Tibial artery (tissue), 4 donors: ENCODE results near the gene GXYLT1.

Experiments
- DNase-seq, 2 donors: peaks; one replicate each; pipeline ENCODE4 v3.0.0-alpha.2; 2019
- H3K27ac ChIP-seq, 2 donors: fragments of 200-600 bp; sonication (generic) in 1 of 2; 1 replicate in 1 of 2; 2 replicates in 1 of 2; pipeline ENCODE4 v1.5.1; 2018 to 2019; ENCODE audit warnings: mild to moderate bottlenecking in 1 of 2
- H3K27me3 ChIP-seq, 2 donors: fragments of 200-600 bp; sonication (generic) in 1 of 2; one replicate each; pipeline versions ENCODE4 v1.5.1 to v1.6.0; 2016 to 2019
- H3K36me3 ChIP-seq, 3 donors: fragments of 200-600 bp; sonication (generic) in 2 of 3; one replicate each; pipeline ENCODE4 v1.5.1; 2016 to 2019; ENCODE audit warnings: mild to moderate bottlenecking in 2 of 3
- H3K4me1 ChIP-seq, 4 donors: fragments of 200-600 bp; sonication (generic) in 2 of 4; 1 replicate in 3 of 4; 2 replicates in 1 of 4; pipeline ENCODE4 v1.5.1; 2016 to 2019
- H3K4me3 ChIP-seq, 2 donors: fragments of 200-600 bp; sonication (generic) in 1 of 2; 1 replicate in 1 of 2; 2 replicates in 1 of 2; pipeline ENCODE4 v1.5.1; 2018 to 2019; ENCODE audit warnings: mild to moderate bottlenecking in 2 of 2
- H3K9me3 ChIP-seq, 3 donors: fragments of 200-600 bp; sonication (generic) in 1 of 3; one replicate each; pipeline ENCODE4 v1.5.1; 2016 to 2019
- intact Hi-C: fragments of 100-400 bp; cut with DNase I; formaldehyde crosslinking; loops from one replicate; pipeline ENCODE4 v1.15.0; 2023; ENCODE audit warnings: low total_unique reads
- TF ChIP-seq, protein P1 (sequence below), 2 experiments: fragments of 200-600 bp in 1 of 2; fragments of 450-650 bp in 1 of 2; IDR thresholded peaks; one replicate each; pipeline ENCODE4 v1.5.1; 2017 to 2019; ENCODE audit warnings: antibody characterized with exemption in 2 of 2, mild to moderate bottlenecking in 1 of 2, moderate library complexity in 1 of 2

The GXYLT1 gene

DNA sequence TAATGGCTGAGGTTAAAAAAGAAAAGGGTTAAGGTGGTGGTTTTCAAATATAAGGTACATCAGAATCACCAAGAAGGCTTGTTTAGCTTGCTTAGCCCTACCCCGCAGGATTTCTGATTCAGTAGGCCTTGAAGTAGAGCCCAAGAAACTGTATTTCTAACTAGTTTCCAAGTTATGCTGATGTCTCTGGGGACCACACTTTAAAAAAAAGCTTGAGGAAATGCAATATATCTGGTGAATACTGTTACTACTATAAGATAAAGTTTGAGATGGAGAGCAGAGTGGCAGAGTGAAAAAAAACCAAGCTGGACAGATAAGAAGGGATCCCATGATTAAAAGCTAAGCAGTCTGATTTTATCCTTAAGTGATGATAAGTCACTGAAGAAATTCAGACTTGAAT lies 18.3 kb upstream of the GXYLT1 start:
- TF ChIP-seq, protein P1, sequence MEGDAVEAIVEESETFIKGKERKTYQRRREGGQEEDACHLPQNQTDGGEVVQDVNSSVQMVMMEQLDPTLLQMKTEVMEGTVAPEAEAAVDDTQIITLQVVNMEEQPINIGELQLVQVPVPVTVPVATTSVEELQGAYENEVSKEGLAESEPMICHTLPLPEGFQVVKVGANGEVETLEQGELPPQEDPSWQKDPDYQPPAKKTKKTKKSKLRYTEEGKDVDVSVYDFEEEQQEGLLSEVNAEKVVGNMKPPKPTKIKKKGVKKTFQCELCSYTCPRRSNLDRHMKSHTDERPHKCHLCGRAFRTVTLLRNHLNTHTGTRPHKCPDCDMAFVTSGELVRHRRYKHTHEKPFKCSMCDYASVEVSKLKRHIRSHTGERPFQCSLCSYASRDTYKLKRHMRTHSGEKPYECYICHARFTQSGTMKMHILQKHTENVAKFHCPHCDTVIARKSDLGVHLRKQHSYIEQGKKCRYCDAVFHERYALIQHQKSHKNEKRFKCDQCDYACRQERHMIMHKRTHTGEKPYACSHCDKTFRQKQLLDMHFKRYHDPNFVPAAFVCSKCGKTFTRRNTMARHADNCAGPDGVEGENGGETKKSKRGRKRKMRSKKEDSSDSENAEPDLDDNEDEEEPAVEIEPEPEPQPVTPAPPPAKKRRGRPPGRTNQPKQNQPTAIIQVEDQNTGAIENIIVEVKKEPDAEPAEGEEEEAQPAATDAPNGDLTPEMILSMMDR (IDR thresholded peaks at IDR 0.05), result no peak
- Histone ChIP-seq H3K4me3 (no peak overlapping the region), H3K9me3 (no peaks in the 10 kb centered on the region), H3K4me1 (peaks cover 0 to 14% (median 4%) of the 10 kb centered on the region in 4 donors), H3K27me3 (no peaks in the 10 kb centered on the region), H3K36me3 (peaks cover 0 to 25% (median 13%) of the 10 kb centered on the region in 3 donors), H3K27ac (no peak overlapping the region)
- no peak for DNase-seq
- intact Hi-C loops, result no loop called here

DNA sequence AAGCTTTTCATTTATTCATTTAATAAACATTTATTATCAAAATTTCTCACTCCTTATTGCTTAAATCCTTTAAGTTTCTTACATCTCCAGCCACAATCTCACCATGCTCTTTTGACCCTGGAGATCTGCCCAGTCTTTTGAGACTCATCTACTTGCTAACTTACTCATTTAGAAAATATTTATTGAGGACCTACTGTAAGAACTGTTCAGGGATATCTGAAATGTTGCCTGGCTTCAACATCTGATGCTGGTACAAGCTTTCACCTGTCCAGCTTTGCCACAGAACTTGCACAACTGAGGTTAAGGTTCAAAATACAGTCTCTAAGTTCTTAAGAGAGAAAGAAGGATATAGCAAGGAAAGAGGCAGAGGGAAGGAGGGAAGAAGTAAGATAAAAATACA lies 17.5 kb upstream of the GXYLT1 start:
- Histone ChIP-seq H3K9me3 (no peaks in the 10 kb centered on the region), H3K27ac (no peak overlapping the region), H3K36me3 (peaks cover 0 to 28% (median 13%) of the 10 kb centered on the region in 3 donors), H3K27me3 (no peaks in the 10 kb centered on the region), H3K4me1 (peaks cover 0 to 14% (median 4%) of the 10 kb centered on the region in 4 donors), H3K4me3 (no peak overlapping the region)
- intact Hi-C loops, result no loop called here
- TF ChIP-seq, protein P1 (IDR thresholded peaks at IDR 0.05), result no peak
- DNase-seq, result no peak

GRCh38 chr12:42161529-42161928 lies 16.9 kb upstream of the GXYLT1 start:
- TF ChIP-seq, protein P1 (IDR thresholded peaks at IDR 0.05), result no peak
- DNase-seq, result no peak
- Histone ChIP-seq H3K4me3 (no peak overlapping the region), H3K27ac (no peak overlapping the region), H3K4me1 (peaks cover 0 to 14% (median 4%) of the 10 kb centered on the region in 4 donors), H3K36me3 (peaks cover 0 to 28% (median 13%) of the 10 kb centered on the region in 3 donors), H3K9me3 (no peaks in the 10 kb centered on the region), H3K27me3 (no peaks in the 10 kb centered on the region)
- intact Hi-C loops, result no loop called here

GRCh38 chr12:42156232-42156631 lies 11.6 kb upstream of the GXYLT1 start:
- intact Hi-C loops, result no loop called here
- TF ChIP-seq, protein P1 (IDR thresholded peaks at IDR 0.05), result no peak
- H3K4me3 ChIP-seq, result no peak overlapping the region

GRCh38 chr12:42145552-42146215 lies 1.0 kb upstream of the GXYLT1 start:
- Histone ChIP-seq H3K36me3 (no peaks in the 10 kb centered on the region), H3K9me3 (no peaks in the 10 kb centered on the region), H3K27me3 (no peaks in the 10 kb centered on the region), H3K4me3 (peak overlapping the region in 1 of 2 donors; percentile 68), H3K27ac (peak overlapping the region; percentile 75 to 92), H3K4me1 (peaks cover 0 to 14% (median 11%) of the 10 kb centered on the region in 4 donors)
- no peak for DNase-seq
- intact Hi-C loops, result no loop called here
- TF ChIP-seq, protein P1 (IDR thresholded peaks at IDR 0.05), result no peak

More at GRCh38 chr12:42156232-42156631, 11.6 kb upstream of the GXYLT1 start:
- H3K27me3 ChIP-seq, result no peaks in the 10 kb centered on the region
- peaks cover 0 to 28% (median 13%) of the 10 kb centered on the region in 3 donors for H3K36me3 ChIP-seq
- DNase-seq, result no peak
- H3K27ac ChIP-seq, result no peak overlapping the region
- H3K9me3 ChIP-seq, result no peaks in the 10 kb centered on the region
- no peaks in the 10 kb centered on the region for H3K4me1 ChIP-seq
